OCI-M2 (cell line): ENCODE measurements around the gene CTBP2.

Experiments
- DNase-seq: peaks from one replicate; lab custom pipeline; 2025; ENCODE audit not compliant: unreplicated experiment; lab: John Stamatoyannopoulos, UW

Gene CTBP2

DNA sequence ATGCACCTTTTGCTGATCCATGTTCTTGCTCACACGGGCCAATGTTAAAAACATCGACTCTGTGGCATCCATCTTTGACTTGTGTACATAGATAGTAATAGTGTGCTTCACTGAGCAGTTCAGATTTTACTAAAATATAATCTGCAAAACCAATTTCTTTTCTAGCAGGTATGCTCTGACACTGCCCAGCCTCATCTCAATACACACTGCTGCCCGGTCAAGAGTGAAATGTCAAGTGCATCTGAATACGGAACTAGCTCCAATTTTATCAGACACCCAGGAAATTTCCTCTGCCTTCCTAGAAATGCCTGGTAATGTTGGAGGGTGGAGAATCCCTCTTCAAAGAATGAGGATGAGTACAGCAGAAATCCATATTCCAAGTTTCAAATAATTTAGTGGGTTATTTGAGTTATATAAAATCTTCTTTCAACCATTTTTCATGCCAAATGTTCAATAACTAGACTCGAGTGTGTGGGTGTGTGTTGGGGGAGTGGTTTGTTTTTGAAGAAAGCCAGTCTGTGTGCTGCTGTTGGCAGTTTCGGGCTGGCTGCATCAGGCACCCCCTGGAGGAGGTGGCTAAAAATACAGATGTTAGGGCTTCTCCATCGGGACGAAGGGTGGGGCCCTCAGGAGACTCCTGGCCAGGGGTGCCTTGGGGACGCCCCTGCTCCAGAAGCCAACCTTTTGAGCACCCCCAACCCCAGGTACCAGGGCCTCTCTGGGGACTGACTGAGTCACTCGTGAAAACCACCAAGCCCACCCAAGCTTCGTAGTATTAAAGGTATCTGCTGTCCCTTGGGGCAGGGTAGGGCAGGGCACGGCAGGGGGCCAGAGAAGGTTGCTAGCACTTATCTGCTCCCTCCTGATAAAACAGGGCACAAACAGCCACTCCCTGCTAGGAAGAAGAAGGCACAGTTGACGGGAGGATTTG is 15.4 kb downstream of the CTBP2 start:
- DNase-seq = peak; percentile 6

DNA sequence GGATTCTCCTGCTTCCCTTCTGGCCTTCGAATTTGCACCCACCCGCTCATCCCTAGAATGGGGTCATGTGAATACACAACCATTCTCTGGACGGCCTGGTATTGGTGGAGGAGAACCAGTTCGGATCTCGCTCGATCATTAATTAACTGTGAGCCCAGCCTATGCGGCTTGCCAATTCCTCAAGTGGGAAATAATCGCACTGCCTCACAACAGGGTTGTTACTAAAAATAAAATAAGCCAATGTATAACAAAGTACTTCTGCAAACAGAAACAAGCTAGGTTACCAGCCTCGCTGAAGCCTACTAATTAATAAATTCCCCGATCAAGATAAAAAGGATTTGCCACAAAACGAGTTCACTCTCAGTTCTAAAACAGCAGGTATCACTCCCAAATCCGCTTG is 16.2 kb downstream of the CTBP2 start:
- no peak for DNase-seq

DNA sequence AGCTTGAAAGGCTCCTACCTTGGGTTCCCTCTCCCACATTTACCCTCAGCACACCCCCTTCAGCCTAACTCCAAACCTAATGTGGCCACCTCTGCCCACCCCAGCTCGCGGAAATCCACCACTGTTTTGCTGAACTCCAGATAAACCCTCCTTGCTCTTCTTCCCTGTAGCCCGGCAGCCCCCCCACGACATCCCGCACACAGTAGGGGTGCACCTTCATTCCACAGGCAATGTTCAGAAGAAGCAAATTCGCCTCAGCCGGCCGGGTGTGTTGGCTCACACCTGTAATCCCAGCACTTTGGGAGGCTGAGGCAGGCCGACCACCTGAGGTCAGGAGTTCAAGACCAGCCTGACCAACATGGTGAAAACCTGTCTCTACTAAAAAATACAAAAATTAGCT is 17.4 kb downstream of the CTBP2 start:
- no peak for DNase-seq

DNA sequence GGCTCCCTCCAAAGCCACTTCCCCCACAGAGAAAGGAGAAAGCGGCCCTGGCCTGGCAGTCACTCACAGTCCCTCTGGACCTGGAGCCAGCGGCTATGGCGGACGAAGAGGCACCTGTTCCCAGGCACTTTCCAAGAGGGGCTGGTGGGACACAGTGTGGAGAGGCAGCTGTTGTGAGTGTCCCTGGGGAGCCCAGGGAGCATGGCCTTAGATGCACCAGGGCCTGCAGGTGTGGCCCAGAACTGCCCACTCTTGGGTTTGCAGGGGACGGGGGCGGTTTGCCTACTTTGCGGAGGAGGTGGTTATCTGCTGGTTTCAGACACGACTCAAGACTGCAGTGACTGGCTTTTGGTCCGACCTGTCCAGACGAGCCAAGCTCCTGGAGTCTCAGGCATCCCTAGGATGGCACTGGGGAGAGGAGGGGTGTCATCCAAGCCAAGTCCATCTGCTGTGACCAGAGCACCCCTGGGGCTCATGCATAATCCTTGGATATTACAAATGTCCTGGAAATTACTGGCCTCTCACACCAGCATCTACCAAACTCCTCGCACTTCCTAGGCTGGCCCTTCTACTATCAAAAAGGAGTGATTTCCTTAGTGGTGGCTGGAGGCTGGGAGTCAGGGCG is 18.4 kb downstream of the CTBP2 start:
- DNase-seq = no peak

DNA sequence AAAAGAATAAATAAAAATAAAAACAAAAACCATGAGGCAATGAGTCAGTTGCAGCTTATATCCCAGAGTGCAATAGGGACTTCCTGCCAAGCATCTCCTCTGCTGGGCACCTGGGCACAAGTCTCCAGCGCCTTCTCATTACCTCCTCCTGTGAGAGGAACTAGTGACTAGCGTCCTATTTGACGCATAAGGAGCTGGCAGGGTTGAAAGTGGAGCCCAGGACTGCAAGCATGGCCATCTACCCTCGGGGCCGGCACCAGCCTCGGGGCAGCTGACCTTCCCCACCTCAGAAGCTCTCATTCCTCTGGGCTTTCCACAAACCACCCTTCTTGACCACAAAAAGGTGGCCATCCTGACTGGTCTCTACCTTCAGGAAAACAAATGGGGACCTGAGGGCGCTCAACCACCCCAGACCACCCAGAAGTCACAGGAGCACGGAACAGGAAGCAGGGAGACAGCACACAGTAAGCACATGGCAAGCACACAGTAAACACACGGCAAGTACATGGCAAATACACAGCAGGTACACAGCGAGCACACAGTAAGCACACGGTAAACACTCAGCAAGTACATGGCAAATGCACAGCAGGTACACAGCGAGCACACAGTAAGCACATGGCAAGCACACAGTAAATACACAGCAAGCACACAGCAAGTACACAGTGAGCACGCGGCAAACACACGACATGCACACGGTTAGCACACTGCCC is 19.1 kb downstream of the CTBP2 start:
- DNase-seq = no peak

DNA sequence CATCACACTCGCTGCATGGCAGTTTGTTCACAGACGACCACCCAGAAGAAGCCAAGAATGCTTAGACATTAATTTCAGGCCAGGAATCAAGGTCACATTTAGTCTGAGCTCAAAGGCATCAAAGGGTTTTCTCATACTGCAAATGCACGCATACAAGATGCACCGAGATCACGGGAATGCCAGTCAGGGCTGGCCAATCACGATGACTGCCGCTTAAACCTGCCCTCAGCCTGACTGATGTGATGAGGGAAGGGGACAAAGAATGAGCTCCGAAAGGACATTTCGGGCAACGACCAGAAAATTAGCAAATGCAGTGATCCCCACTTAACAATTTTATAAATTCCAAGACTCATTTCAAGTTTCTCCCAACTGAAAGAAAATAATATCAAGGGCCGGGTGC is 20.2 kb downstream of the CTBP2 start:
- DNase-seq = no peak

DNA sequence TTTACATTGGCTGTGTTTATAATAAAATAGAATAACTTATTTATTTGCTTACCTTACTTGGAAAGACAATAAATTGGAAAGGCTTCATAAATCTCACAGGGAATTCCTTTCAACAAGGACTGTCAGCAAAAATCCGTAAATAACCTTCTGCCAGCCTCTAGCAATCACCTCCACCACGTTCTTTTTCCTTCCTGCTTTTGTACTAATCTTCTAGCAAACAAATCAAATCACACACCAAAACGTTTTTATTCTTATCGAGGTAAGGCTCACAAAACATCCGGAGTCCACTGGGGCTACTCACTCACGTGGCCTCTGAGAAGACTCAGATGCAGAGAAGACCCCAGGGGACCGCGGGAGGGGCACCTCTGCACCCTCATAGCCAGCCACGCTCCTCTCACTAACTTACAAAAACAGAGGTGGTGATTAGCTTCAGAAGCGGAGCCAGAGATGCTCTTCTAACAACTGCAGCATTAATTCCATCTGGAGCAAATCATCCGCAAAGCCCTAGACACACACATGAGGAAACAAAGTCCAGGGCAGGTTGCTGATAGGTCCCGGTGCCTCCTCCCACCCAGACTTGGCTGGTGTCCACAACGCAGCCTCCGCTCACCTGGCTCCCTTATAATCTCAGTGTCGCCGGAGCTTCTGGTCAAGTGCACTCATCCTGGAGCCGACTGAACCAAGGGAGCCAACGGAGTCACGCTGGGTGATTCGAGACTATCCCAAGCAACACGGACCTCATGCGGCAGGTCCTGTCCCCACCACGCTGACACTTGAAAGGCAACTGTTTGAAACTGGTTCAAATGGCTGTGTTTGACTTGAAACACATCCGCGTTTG is 22.5 kb downstream of the CTBP2 start:
- DNase-seq = no peak

DNA sequence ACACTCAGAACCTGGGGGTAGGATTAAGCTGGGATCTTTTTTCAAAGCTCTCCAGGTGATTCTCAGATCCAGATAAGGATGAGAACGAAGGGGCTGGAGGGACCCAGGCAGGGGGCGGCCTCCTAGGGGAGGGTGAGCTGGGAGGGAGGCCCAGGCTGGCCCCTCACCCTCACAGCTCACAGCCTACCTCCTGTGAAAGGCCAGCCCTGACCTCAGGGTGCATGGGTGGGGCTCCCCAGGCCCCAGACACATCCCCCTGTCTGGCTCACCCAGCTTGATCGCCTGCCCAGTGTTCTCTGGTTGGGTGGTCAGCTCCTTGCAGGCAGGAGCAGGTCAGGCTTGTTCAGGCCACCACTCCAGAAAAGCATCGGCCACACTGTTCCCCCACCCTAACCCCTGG is 24.3 kb downstream of the CTBP2 start:
- no peak for DNase-seq

DNA sequence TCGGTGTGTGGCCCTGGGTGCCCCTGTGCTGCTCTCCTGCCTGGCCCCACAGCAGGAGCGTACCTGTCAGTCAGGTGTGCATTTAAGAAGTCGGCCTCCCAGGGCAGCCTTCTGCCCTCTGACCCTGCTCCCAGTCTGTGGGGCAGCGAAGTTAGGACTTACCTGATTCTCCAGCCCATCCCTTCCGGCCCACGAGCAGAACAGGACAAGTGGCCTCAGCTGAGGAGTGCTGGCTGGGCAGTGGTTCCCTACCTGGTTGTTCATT is 24.7 kb downstream of the CTBP2 start:
- DNase-seq = no peak

DNA sequence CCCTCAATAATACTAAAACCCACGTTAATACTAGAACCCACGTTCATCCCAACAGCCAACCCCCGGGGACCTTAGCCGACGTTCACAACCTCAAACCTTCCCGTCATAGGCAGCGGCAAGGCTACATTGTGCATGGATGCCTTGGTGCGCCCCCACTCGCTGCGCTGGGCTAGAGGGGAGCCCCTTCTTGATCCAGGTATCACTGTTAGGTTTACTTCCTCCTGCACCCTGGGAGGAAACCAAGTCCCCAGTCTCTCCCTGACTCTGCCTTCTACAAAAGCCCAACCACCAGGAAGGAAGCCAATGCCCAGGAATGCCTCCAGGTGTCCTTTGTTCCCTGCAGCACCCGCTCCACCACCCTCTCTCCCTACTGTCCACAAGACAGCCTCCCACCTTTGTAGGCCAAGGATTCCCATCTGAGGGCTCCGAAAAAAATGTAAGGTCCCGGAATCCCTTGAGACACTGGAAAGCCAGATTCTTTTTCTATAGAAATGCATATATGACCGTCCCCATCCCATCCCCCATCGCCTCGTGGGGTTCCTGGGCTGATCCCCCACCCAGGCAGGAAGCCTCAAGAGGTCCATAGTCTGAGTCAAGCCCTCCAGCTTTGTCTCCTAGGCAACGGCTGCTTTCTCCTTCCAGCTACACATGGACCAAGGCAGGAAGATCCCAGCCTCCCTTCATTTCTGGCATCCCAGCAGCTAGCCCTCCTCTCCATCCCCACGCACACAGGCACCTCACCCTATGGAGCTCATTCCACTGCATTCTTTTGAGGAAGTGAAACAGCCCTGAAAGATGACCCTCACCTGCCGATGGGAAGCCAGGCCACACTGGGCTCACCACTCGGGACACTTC is 25.2 kb downstream of the CTBP2 start:
- DNase-seq = no peak

DNA sequence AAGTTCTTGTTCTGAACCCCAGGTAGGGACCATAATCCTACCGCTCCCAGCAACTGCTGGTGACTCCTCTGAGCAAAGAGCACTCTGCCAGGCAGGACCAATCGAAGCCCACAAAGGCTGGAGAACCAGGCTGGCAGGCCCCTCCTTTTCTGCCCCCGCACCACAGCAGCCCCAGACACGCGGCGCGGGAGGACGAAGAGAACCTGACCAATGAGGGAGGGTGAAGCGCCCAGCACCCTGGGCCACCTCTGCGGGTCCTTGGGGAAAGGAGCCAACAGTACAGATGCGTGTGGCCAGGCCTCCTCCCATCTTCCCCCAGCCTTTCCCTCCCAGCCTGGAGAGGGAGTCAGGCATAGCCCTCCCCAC is 25.9 kb downstream of the CTBP2 start:
- DNase-seq = no peak

DNA sequence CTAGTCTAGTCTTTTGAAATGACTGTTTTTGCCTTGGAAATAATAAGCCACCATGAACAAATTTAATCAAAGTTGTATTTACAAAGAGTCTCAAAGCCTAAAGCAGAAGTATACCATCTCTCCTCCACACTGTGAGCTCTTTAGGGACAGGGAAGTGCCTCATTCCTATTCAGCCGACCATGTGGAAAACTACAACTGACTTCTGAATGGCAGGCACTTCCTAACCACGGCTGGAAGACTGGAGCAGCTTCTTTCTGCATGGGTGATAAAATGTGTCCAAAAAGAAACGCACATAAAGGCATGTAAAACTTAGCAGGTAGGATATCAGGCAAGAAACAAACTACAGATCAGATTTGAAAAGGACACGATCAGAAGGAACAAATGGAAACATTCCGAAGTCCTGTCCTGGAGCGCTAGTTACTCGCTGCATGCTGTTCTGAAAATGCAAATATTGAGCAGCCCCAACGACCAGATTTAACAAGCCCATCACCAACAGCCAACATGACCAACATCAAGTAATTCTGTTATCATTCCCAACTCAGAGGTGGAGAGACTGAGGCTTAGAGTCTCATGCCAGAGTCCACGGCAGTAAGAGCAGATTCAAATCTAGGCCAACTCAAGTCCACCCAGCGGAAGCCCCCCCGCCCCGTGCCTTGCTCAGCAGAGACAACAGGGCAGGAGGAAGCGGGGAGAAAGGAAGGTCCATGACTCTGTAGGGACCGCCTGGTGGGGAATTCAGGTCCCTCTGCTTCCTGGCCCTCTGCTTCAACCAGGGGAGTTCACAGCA is 26.5 kb downstream of the CTBP2 start:
- DNase-seq = no peak

DNA sequence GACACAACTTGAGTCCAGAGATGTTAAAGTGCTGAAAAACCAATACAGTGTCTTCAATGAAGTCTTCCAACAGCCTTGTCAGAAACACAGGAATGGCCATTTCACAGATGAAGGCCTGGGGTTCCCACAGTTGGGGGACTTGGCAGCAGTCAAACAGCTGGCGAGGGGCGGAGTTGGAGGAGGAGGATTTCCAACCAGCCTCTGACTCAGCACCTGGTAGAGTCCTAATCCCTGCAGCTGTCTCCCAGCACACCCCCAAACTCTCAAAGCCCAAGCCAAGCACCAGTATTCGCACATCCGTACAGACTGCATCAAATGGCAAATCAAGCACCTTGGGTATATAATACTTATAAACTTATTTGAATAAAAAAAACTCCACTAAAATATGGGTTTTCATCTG is 28.0 kb downstream of the CTBP2 start:
- no peak for DNase-seq

DNA sequence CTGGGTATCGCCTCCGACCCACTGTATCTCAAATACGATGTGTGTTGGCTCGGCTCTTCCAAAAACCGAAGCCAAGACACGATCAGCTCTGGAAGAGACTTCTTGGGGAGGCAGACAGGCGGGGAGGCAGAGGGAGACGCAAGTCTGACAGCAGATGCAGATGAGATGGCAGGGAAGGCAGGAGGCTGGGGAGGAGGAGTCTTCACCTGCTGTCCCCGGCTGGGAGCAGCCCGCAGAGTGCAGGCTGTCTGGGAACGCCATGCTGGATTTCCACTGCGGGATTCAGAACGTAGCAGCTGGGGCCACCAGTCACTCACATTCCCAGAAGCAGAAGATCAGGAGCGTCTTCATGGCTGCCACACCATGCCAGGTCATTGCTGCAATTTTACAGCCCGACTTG is 29.4 kb downstream of the CTBP2 start:
- no peak for DNase-seq

DNA sequence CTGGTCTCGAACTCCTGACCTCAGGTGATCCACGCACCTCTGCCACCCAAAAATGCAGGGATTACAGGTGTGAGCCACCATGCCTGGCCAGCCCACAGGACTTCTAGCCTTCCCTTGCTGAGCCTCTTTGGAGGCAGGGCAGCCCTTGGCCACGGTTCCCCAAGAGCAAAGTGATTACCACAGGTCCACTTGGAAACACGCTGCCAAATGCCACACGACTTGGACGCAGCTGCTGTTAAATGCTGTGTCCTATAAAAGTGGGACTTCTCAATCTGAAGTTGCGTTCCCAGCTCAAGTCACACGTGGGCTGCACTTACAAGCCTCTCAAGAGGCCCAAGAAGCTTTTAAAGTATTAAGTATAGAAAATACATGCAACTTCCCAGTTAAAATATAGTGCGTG is 30.1 kb downstream of the CTBP2 start:
- DNase-seq = no peak

DNA sequence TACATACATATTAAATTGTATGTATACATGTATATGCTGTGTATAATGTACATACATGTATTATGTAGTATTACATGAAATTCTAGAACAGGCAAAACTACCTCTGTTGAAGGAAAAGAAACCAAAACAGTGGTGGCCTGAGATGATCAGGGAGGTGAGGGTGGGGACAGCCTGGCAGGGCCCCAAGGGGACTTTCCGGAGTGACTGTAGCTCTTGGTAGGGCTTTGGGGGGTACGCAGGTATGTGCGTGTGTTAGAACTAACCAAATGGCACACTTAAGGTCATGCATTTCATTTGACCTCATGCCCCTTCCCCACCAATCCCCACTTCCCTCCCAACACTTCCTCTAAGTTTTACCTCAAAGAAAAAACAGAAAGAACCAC is 31.3 kb downstream of the CTBP2 start:
- no peak for DNase-seq

DNA sequence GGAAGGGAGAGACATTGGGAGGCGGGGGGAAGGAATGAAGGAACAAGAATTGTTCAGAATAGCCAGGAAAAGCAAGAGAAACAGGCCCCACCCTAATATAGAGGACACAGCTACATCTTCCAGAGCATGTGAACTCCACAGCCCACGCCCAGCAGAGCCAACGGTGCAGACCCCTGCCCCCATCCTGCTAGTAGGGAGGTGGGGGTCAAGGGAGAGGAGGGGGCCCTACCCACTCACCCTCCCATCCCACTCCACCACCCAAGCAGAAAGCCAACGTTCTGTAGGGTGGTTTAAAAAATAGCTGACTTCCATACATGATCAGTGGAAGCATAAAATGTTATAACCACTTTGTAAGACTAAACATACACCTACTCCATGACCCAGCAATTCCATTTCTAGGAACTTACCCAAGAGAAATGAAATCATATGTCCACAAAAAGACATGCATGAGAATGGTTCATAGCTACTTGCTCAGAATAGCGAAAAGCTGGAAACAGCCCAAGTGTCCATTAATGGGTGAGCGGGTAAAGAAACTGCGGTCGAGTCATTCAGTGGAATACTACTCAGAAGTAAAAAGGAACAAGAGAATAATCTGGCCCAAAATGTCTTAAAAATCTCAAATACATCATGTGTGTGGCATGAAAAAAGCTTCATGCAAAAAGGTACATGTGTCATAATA is 31.8 kb downstream of the CTBP2 start:
- no peak for DNase-seq

DNA sequence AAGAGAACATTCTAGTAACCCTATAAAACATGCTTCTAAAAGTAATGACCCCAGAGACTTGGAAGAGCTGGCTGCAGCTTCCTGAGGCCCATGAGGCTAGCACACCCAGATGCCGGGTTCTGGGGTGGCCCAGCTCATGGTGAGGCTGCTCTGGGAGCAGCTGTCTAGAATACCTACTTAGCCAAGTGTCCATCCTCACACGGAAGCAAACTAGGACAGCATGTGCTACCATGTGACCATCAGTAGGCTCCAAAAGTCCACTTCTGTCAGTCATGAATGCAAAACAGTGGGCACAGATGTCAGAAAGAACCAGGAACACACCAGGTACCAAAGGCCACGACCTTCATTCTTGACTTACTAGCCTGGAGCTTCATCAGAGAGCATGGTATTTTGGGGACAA is 32.4 kb downstream of the CTBP2 start:
- no peak for DNase-seq

DNA sequence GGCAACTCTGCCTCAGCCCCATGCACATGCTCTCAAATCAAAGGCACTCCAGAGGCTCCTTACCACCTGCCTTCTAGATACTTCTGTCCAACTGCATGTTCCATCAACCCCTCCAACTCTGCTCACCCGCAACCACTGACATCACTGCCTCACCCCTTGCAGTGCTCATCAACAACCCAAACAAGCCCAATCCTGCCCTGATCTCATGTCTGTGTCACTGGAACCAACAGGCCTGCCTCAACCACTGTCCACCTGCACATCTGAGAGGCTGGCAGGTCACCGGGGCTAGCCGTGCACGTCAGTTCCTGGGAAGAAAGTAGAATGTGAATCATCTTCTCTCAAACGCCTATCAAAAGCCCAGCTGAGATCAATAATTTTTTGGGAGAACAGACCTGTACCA is 33.3 kb downstream of the CTBP2 start:
- DNase-seq = no peak
